ENCODE measurements around the gene TNFRSF6B.
"Not testable (repeated sequence)": the region's sequence is repeated elsewhere in the genome, so short reads cannot be mapped to it uniquely, and the experiment has no call there.

Gene TNFRSF6B

GRCh38 chr20:63696628-63697356 is at the start of gene TNFRSF6B:
Gene TNFRSF6B (plus strand): TSS chr20:63696652. CDS start chr20:63696768, 116 bp downstream.
- peak; percentile 58 for DNase-seq (ENCODE audit: low spot score)

GRCh38 chr20:63648190-63648589 is 48.3 kb upstream of the TNFRSF6B start:
- no peak for DNase-seq (ENCODE audit: low spot score)

GRCh38 chr20:63648895-63649589 is 47.4 kb upstream of the TNFRSF6B start:
- DNase-seq (ENCODE audit: low spot score), result no peak

GRCh38 chr20:63650486-63650885 is 46.0 kb upstream of the TNFRSF6B start:
- DNase-seq (ENCODE audit: low spot score), result not testable (repeated sequence)

- no peak for DNase-seq (ENCODE audit: low spot score)
Measured at GRCh38 chr20:63651942-63652191, 44.6 kb upstream of the TNFRSF6B start.

- peak; percentile 91 for DNase-seq (ENCODE audit: low spot score)
Measured at GRCh38 chr20:63652192-63652980, 44.1 kb upstream of the TNFRSF6B start.

- DNase-seq (ENCODE audit: low spot score), result peak; percentile 89
Measured at GRCh38 chr20:63653041-63653973, 43.1 kb upstream of the TNFRSF6B start, which contains the start of gene STMN3. Gene STMN3 (minus strand): TSS chr20:63653424. CDS start chr20:63653345, 79 bp downstream.

GRCh38 chr20:63653974-63654668 is 42.3 kb upstream of the TNFRSF6B start:
- no peak for DNase-seq (ENCODE audit: low spot score)

GRCh38 chr20:63655249-63655648 is 41.2 kb upstream of the TNFRSF6B start:
- DNase-seq (ENCODE audit: low spot score), result no peak

- no peak for DNase-seq (ENCODE audit: low spot score)
Measured at GRCh38 chr20:63656451-63656850, 40.0 kb upstream of the TNFRSF6B start.

GRCh38 chr20:63657260-63657936 is 39.1 kb upstream of the TNFRSF6B start:
- peak; percentile 56 for DNase-seq (ENCODE audit: low spot score)

- peak; percentile 98 for DNase-seq (ENCODE audit: low spot score)
Measured at GRCh38 chr20:63657937-63658748, 38.3 kb upstream of the TNFRSF6B start, which contains the start of gene RTEL1. Gene RTEL1 (plus strand): TSS chr20:63658312. CDS start chr20:63659403, 1,091 bp downstream.

GRCh38 chr20:63658749-63659187 is 37.7 kb upstream of the TNFRSF6B start:
- DNase-seq (ENCODE audit: low spot score), result no peak

GRCh38 chr20:63659370-63659769 is 37.1 kb upstream of the TNFRSF6B start:
- DNase-seq (ENCODE audit: low spot score), result no peak

GRCh38 chr20:63660174-63660573 is 36.3 kb upstream of the TNFRSF6B start:
- DNase-seq (ENCODE audit: low spot score), result not testable (repeated sequence)

GRCh38 chr20:63660622-63661021 is 35.8 kb upstream of the TNFRSF6B start:
- DNase-seq (ENCODE audit: low spot score), result no peak

- no peak for DNase-seq (ENCODE audit: low spot score)
Measured at GRCh38 chr20:63661108-63661507, 35.3 kb upstream of the TNFRSF6B start.

- no peak for DNase-seq (ENCODE audit: low spot score)
Measured at GRCh38 chr20:63661959-63662812, 34.3 kb upstream of the TNFRSF6B start.
